ENCODE results near the gene PGAM5. TPM values are rescaled to one million over a fixed set of nuclear protein-coding genes. Genes with fewer than 3 reads are reported as not detected.

Gene PGAM5
- total and polyA plus RNA-seq, 10 of the 15 experiments (the other 5 are each of a cell fraction or from before 2014, with no cell fraction given), result 8.2 to 90.9 (median 45.3) TPM

DNA sequence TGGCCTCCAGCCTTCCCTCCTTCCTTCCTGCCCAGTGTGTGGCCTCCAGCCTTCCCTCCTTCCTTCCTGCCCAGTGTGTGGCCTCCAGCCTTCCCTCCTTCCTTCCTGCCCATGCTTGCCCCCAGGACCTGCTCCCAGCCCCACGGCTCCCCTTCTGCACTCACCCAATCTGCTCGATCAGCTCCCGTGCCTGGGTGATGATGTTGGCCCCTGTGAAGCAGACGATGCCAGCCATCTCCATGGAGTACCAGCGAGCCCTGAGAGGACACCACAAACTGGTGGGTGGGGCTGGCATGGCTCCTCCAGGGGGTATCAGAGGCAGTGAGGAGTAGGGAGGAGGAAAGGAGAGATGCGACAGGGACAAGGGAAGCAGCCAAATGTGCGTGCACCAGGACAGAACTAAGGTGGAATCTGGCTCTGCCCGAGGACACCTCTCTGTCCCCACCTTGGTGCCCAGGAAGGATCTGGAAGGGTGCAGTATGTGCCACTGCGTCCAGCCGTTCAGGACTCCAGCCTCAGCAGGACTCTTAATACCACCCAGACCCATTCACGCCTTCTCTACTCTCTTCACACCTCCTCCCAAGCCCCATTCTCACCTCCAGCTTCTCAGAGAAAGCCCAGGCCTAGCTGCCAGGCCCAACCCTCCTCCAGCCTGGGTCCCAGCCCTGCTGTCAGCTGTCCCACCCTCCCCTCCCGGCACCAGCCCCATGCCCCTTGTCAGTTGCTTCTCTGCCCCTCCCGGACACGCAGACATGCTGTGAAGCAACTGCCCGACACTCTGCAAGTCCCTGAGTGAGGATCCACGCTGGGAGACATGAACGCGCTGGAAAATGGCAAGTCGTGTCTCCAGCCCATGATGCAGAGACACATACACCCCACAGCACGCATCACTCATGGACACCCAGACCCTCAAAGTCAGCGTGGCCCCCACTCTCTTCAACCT is 46.2 kb upstream of the PGAM5 start (continued):
- TF ChIP-seq CREB1 (IDR thresholded peaks at IDR 0.05; ENCODE audit: low read depth), result no peak
- TF ChIP-seq, protein P1, sequence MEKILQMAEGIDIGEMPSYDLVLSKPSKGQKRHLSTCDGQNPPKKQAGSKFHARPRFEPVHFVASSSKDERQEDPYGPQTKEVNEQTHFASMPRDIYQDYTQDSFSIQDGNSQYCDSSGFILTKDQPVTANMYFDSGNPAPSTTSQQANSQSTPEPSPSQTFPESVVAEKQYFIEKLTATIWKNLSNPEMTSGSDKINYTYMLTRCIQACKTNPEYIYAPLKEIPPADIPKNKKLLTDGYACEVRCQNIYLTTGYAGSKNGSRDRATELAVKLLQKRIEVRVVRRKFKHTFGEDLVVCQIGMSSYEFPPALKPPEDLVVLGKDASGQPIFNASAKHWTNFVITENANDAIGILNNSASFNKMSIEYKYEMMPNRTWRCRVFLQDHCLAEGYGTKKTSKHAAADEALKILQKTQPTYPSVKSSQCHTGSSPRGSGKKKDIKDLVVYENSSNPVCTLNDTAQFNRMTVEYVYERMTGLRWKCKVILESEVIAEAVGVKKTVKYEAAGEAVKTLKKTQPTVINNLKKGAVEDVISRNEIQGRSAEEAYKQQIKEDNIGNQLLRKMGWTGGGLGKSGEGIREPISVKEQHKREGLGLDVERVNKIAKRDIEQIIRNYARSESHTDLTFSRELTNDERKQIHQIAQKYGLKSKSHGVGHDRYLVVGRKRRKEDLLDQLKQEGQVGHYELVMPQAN (conservative IDR thresholded peaks at IDR 0.05), result no peak
- TF ChIP-seq, protein P2, sequence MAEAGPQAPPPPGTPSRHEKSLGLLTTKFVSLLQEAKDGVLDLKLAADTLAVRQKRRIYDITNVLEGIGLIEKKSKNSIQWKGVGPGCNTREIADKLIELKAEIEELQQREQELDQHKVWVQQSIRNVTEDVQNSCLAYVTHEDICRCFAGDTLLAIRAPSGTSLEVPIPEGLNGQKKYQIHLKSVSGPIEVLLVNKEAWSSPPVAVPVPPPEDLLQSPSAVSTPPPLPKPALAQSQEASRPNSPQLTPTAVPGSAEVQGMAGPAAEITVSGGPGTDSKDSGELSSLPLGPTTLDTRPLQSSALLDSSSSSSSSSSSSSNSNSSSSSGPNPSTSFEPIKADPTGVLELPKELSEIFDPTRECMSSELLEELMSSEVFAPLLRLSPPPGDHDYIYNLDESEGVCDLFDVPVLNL (IDR thresholded peaks at IDR 0.05; ENCODE audit: low read depth, low read length), result no peak

DNA sequence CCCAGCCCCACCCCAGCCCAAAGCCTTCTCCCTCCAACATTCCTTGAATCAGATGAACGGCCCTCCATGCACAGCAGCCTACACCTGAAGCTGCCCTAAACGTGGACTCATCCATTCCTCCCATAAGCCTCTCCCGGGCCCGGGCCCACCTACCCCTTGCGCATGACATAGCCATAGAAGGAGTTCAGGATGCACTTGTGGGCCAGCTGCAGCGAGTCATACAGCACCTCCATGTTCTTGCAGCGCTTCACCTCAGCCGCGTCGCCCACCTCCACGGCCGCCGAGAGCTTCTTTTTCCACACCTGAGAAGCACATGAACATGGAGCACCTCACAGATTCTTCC is 45.5 kb upstream of the PGAM5 start:
- Histone ChIP-seq H2AFZ (ENCODE audit: control insufficient read depth, low read depth, low read length) (no peak overlapping the region), H3K4me1 (ENCODE audit: control insufficient read depth, insufficient read depth, low read length) (no peaks in the 10 kb centered on the region), H3K36me3 (ENCODE audit: control insufficient read depth in 2 of 2, insufficient read depth in 2 of 2, low read length in 1 of 2) (peaks cover 26 to 44% of the 10 kb centered on the region in 2 experiments), H3K27me3 (replicated peaks in 1 of 2; ENCODE audit: control insufficient read depth in 2 of 2, insufficient read depth in 2 of 2, low read length in 1 of 2) (no peaks in the 10 kb centered on the region), H3K4me2 (ENCODE audit: control insufficient read depth, insufficient read depth) (no peak overlapping the region), H3K27ac (ENCODE audit: control insufficient read depth, insufficient read depth) (no peak overlapping the region), H4K20me1 (ENCODE audit: control insufficient read depth, insufficient read depth) (no peaks in the 10 kb centered on the region), H3K9me3 (replicated peaks; ENCODE audit: control insufficient read depth, insufficient read depth, low read length) (no peaks in the 10 kb centered on the region), H3K9ac (ENCODE audit: control insufficient read depth, insufficient read depth, low read length) (no peak overlapping the region), H3K79me2 (ENCODE audit: control insufficient read depth, insufficient read depth, low read length) (no peaks in the 10 kb centered on the region), H3K4me3 (no peak overlapping the region)
- in situ Hi-C loops (cut with MboI) (no loop called here), intact Hi-C loops (cut with micrococcal nuclease; ENCODE audit: unreplicated experiment) (no loop called here)
- ChIA-PET SMC1A (ENCODE audit: uncharacterized antibody, unreplicated experiment) (no interaction called here), CTCF (no interaction called here), POLR2A (no interaction called here), RAD21 (ENCODE audit: unreplicated experiment) (no interaction called here)
- DNase-seq (ENCODE audit: low read depth, low spot score) (no peak), FAIRE-seq (no peak), ATAC-seq (no peak)
- no peak for TF ChIP-seq NFYB (IDR thresholded peaks at IDR 0.05; ENCODE audit: insufficient read depth, low read depth, low read length)
- no peak for TF ChIP-seq CBFB (IDR thresholded peaks at IDR 0.05; ENCODE audit: low read depth)
- TF ChIP-seq ETV6 (conservative IDR thresholded peaks at IDR 0.05 in 1 of 2, IDR thresholded peaks at IDR 0.05 in 1 of 2; ENCODE audit: borderline replicate concordance in 1 of 2, low read depth in 1 of 2), result no peak
- TF ChIP-seq, protein P3, sequence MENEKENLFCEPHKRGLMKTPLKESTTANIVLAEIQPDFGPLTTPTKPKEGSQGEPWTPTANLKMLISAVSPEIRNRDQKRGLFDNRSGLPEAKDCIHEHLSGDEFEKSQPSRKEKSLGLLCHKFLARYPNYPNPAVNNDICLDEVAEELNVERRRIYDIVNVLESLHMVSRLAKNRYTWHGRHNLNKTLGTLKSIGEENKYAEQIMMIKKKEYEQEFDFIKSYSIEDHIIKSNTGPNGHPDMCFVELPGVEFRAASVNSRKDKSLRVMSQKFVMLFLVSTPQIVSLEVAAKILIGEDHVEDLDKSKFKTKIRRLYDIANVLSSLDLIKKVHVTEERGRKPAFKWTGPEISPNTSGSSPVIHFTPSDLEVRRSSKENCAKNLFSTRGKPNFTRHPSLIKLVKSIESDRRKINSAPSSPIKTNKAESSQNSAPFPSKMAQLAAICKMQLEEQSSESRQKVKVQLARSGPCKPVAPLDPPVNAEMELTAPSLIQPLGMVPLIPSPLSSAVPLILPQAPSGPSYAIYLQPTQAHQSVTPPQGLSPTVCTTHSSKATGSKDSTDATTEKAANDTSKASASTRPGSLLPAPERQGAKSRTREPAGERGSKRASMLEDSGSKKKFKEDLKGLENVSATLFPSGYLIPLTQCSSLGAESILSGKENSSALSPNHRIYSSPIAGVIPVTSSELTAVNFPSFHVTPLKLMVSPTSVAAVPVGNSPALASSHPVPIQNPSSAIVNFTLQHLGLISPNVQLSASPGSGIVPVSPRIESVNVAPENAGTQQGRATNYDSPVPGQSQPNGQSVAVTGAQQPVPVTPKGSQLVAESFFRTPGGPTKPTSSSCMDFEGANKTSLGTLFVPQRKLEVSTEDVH (IDR thresholded peaks at IDR 0.05; ENCODE audit: low read depth, partially characterized antibody), result no peak
- TF ChIP-seq ZSCAN29 (IDR thresholded peaks at IDR 0.05), result no peak
- TF ChIP-seq SMC3 (IDR thresholded peaks at IDR 0.05; ENCODE audit: borderline replicate concordance, low read length), result no peak
- TF ChIP-seq RBBP5 (conservative IDR thresholded peaks at IDR 0.05), result no peak
- BruUV-seq (replicated peaks), result no TSS peak
- 95% methylated on average over 13 of the region's 13 CpGs for WGBS (ENCODE audit: insufficient coverage, insufficient replicate concordance, low lambda C conversion rate, missing lambda C conversion rate)

All from GM12878 (cell line).